GOT3 (cell line): ENCODE results near the gene GRIN2C.

Experiments
- DNase-seq: peaks from one replicate; lab custom pipeline; 2025; ENCODE audit warnings: mixed read lengths; lab: John Stamatoyannopoulos, UW

The GRIN2C gene

GRCh38 chr17:74846621-74847020 lies 13.1 kb downstream of the GRIN2C start:
- DNase-seq = no peak

- no peak for DNase-seq
These were observed 16.4 kb downstream of the GRIN2C start for GRCh38 chr17:74843352-74843627.

- no peak for DNase-seq
These were observed 16.9 kb downstream of the GRIN2C start for GRCh38 chr17:74842599-74843351.

- no peak for DNase-seq
These were observed 17.5 kb downstream of the GRIN2C start for GRCh38 chr17:74842146-74842598.

- no peak for DNase-seq
These were observed 18.6 kb downstream of the GRIN2C start for GRCh38 chr17:74840989-74841666.

GRCh38 chr17:74839990-74840852 lies 19.5 kb downstream of the GRIN2C start:
- no peak for DNase-seq

GRCh38 chr17:74838274-74838673 lies 21.4 kb downstream of the GRIN2C start:
- DNase-seq = no peak

GRCh38 chr17:74836691-74837467 lies 22.8 kb downstream of the GRIN2C start:
- DNase-seq = no peak

- DNase-seq = no peak
These were observed 23.5 kb downstream of the GRIN2C start for GRCh38 chr17:74836191-74836590.

GRCh38 chr17:74833501-74834377 lies 25.9 kb downstream of the GRIN2C start:
- DNase-seq = no peak

- DNase-seq = no peak
These were observed 27.3 kb downstream of the GRIN2C start for GRCh38 chr17:74832421-74832820.

- no peak for DNase-seq
These were observed 28.1 kb downstream of the GRIN2C start for GRCh38 chr17:74831444-74832146.

GRCh38 chr17:74830861-74831260 lies 28.8 kb downstream of the GRIN2C start:
- no peak for DNase-seq

GRCh38 chr17:74827800-74828199 lies 31.9 kb downstream of the GRIN2C start:
- no peak for DNase-seq

- DNase-seq = no peak
These were observed 33.5 kb downstream of the GRIN2C start for GRCh38 chr17:74825952-74826719.

GRCh38 chr17:74824961-74825627 lies 34.6 kb downstream of the GRIN2C start:
- no peak for DNase-seq

- DNase-seq = no peak
These were observed 36.7 kb downstream of the GRIN2C start for GRCh38 chr17:74822939-74823367.

GRCh38 chr17:74822335-74822938 lies 37.2 kb downstream of the GRIN2C start:
- DNase-seq = no peak
